Adrenal gland (tissue), 5 donors: ENCODE measurements around the gene MRPL36.

Experiments used
- CTCF ChIP-seq, 6 experiments: fragments of 450-650 bp in 4 of 6; fragments of 200-600 bp in 2 of 6; sonication (generic) in 1 of 6; IDR thresholded peaks; 1 replicate in 5 of 6; 2 replicates in 1 of 6; pipeline versions ENCODE4 v1.5.1 to v1.8.0; 2016 to 2021; ENCODE audit warnings: antibody characterized with exemption in 6 of 6, mild to moderate bottlenecking in 2 of 6, moderate library complexity in 1 of 6
- POLR2A ChIP-seq, 2 donors: fragments of 450-650 bp; IDR thresholded peaks; one replicate each; pipeline ENCODE4 v1.6.1; 2017; ENCODE audit warnings: antibody characterized with exemption in 2 of 2, mild to moderate bottlenecking in 2 of 2, moderate library complexity in 1 of 2
- donor health status: DM: no; HTN: no; CAD: no.

- no peak for TF ChIP-seq POLR2A (IDR thresholded peaks at IDR 0.05)
- no peak for TF ChIP-seq CTCF (IDR thresholded peaks at IDR 0.05)
These were observed 26.8 kb upstream of the MRPL36 start for GRCh38 chr5:1826235-1826980.
